GM12892 (cell line): Measurements from ENCODE around the gene NKD1.

Experiments used
- POLR2A ChIP-seq: IDR thresholded peaks from 2 replicates; pipeline ENCODE4 v1.6.1; 2011; ENCODE audit warnings: low read depth, low read length, control low read depth
- POLR2AphosphoS5 ChIP-seq: IDR thresholded peaks from 2 replicates; pipeline ENCODE4 v1.6.1; 2011; ENCODE audit warnings: low read depth, low read length, control low read depth

DNA sequence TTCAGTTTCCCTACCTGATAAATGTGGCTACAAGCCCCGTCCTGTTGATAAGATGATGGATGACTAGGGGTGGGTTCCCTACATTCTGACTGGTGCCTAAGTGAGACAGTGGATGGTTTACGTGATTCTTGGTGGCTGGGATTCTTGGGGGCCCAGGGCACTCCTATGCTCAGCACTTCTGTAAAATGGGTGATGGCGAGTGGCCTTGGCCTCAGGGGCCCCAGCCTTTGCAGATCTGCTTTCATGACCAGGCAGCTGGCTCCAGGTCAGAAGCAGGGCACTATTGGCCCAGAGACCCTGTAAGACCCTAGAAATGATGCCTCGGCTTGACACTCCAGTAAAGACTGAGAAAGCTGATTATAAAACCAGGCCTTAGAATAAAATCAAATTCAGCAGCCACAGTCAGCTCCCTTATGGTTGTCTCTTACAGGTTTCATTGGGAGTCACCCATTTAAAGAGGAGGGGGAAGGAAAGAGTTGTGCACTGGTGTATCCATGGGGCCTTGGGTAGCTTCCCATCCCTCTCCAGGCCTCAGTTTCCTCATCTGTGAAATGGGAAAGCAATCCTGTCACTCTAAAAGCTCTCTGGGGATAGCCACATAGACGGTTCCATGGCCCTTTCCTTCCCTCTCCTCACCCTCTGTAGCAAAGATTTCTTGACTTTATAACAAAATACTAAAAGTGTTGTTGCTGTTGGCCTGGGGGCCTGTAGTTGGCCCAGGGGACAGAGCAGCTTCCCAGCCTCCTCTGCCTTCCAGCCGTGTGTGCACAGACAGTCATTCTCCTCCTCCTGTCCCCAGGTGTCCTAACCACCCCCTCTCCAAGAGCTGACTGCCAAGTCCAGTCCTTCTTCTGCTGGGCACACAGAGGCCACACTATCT is 131.7 kb downstream of the NKD1 start:
- TF ChIP-seq POLR2AphosphoS5 (no peak), POLR2A (no peak)
